ENCODE data around the gene RPL21.

DNA sequence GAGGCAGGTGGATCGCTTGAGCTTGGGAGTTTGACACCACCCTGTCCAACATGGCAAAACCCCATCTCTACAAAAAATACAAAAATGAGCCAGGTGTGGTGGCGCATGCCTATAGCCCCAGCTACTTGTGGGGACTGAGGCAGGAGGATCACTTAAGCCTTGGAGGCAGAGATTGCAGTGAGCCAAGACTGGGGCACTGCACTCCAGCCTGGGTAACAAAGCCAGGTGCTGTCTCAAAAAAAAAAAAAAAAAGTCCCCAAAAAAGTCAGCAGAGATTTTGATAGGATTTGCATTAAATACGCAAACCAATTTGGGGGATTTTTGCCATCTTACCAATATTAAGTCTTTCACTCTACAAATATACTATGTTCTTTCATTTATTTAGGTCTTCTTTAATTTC is 21.7 kb upstream of the RPL21 start:
- no peak for TF ChIP-seq CTCF (conservative IDR thresholded peaks at IDR 0.05; ENCODE audit: low read length)
- TF ChIP-seq EZH2phosphoT487 (IDR thresholded peaks at IDR 0.05; ENCODE audit: borderline replicate concordance, low read depth, low read length): no peak

All from OCI-LY7 (cell line).